Lower lobe of right lung (tissue), 2 donors: ENCODE data around the gene ID2. TPM values are rescaled to one million over a fixed set of nuclear protein-coding genes. Genes with fewer than 3 reads are reported as not detected.

Experiments
- ATAC-seq, 2 donors: fragments of 200-7000 bp; cut with Tn5 transposase; one replicate each; pipeline ENCODE4 v1.9.1; 2020 to 2022; ENCODE audit warnings: mild to moderate bottlenecking in 2 of 2, moderate library complexity in 2 of 2
- DNase-seq: peaks from one replicate; pipeline ENCODE4 v3.0.0-alpha.2; 2020
- H3K27ac ChIP-seq: fragments of 200-600 bp; one replicate; pipeline ENCODE4 v1.8.0; 2022
- H3K27me3 ChIP-seq: fragments of 200-600 bp; one replicate; pipeline ENCODE4 v1.8.0; 2022; ENCODE audit warnings: low read depth
- H3K36me3 ChIP-seq: fragments of 200-600 bp; one replicate; pipeline ENCODE4 v1.8.0; 2022; ENCODE audit warnings: mild to moderate bottlenecking
- H3K4me1 ChIP-seq: fragments of 200-600 bp; one replicate; pipeline ENCODE4 v1.8.0; 2022
- H3K4me3 ChIP-seq: fragments of 200-600 bp; one replicate; pipeline ENCODE4 v1.8.0; 2022; ENCODE audit warnings: mild to moderate bottlenecking
- H3K9me3 ChIP-seq: fragments of 200-600 bp; one replicate; pipeline ENCODE4 v1.8.0; 2022
- CTCF ChIP-seq: fragments of 200-600 bp; IDR thresholded peaks from one replicate; pipeline ENCODE4 v1.8.0; 2022; ENCODE audit warnings: antibody characterized with exemption, mild to moderate bottlenecking
- intact Hi-C: fragments of 100-400 bp; cut with DNase I; formaldehyde crosslinking; loops from one replicate; pipeline ENCODE4 v1.11.0; 2022
- total RNA-seq: library from RNA; stranded (reverse); fragmentation: NEBNext Ultra II Directional; extraction: Animal tissue kit (Norgen Biotek cat#: 25700); gene quantifications from one replicate; pipeline ENCODE4 v1.2.1, GENCODE V29; 2021
- donor health status: DM: no; HTN: yes; CAD: no; lungs with severe emphysema.

The ID2 gene
- total RNA-seq, 1 donor from 2014 or later = 102 TPM

DNA sequence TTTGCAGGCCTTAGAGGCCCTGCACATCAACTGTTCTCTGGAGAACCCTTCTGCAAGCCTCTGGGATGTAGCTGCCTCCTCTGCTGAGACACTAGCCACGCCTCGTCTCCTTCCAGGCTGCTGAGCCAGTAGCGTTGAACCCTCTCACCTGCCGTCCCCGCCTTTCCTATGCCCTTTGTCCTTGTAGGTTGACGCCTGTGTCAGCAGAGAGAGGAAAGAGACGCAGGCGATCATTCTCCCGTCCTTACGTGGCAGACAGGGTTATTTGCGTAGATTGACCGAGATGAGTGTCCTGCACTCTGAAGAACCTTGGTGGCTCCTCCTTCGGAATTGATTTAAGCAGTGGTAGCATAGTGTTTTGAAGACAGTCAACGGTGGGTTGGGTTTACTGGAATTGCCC, 27.8 kb downstream of the ID2 start:
- Histone ChIP-seq H3K4me3 (no peak overlapping the region), H3K27ac (no peak overlapping the region), H3K36me3 (no peaks in the 10 kb centered on the region), H3K9me3 (no peaks in the 10 kb centered on the region), H3K4me1 (no peaks in the 10 kb centered on the region), H3K27me3 (no peaks in the 10 kb centered on the region)
- intact Hi-C loops = no loop called here
- TF ChIP-seq CTCF = no peak
- DNase-seq (no peak), ATAC-seq (no peak)

DNA sequence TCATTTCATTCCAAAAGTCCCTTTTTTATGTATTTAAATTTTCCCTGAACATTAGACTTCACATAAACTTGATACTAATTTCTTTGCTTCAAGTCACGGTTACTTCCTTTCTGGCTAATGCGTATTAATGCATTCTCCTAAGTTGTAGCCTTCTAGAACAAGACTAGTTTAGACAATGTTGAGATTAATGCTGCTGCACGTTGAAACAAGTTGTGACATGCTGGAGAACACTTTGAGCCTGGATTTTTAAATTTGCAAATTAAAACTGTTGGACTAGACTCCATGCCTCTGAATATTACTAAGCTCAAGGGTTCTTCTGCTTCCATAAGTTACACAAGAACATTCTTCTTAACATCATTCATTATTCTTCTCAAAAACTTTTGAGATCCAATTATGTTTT, 29.1 kb downstream of the ID2 start:
- DNase-seq (no peak), ATAC-seq (no peak)
- H3K4me1 ChIP-seq = no peaks in the 10 kb centered on the region
- no peak overlapping the region for H3K27ac ChIP-seq
- H3K36me3 ChIP-seq = no peaks in the 10 kb centered on the region
- no peak overlapping the region for H3K4me3 ChIP-seq
- no peaks in the 10 kb centered on the region for H3K9me3 ChIP-seq
- no peak for TF ChIP-seq CTCF
- intact Hi-C loops = no loop called here
- H3K27me3 ChIP-seq = no peaks in the 10 kb centered on the region

GRCh38 chr2:8714283-8714682, 32.4 kb downstream of the ID2 start:
- intact Hi-C loops = no loop called here

DNA sequence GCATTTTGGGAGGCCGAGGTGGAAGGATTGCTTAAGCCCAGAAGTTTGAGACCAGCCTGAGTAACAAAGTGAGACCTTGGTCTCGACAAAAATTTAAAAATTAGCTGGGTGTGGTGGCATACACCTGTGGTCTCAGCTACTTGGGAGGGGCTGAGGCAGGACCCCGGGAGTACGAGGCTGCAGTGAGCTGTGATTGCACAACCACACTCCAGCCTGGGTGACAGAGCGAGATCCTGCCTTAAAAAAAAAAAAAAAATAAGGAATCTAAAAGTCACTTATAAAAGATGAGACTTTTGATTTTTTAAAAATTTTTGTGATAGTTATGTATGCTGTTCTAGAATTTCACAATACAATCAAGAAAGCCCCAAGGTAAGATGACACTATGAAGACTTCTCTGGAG, 33.1 kb downstream of the ID2 start:
- Histone ChIP-seq H3K36me3 (no peaks in the 10 kb centered on the region), H3K27me3 (no peaks in the 10 kb centered on the region), H3K4me3 (no peak overlapping the region), H3K27ac (no peak overlapping the region), H3K9me3 (no peaks in the 10 kb centered on the region), H3K4me1 (no peaks in the 10 kb centered on the region)
- intact Hi-C loops = no loop called here
- DNase-seq = no peak
- no peak for ATAC-seq
- TF ChIP-seq CTCF = no peak

More at GRCh38 chr2:8714283-8714682, 32.4 kb downstream of the ID2 start:
- Histone ChIP-seq H3K9me3 (no peaks in the 10 kb centered on the region), H3K4me3 (no peak overlapping the region), H3K4me1 (no peaks in the 10 kb centered on the region), H3K36me3 (no peaks in the 10 kb centered on the region), H3K27me3 (no peaks in the 10 kb centered on the region), H3K27ac (no peak overlapping the region)
- DNase-seq (no peak), ATAC-seq (no peak)
- TF ChIP-seq CTCF = no peak

GRCh38 chr2:8719528-8719927, 37.7 kb downstream of the ID2 start:
- no peak for TF ChIP-seq CTCF
- intact Hi-C loops = no loop called here
- H3K4me1 ChIP-seq = no peaks in the 10 kb centered on the region
- no peak overlapping the region for H3K4me3 ChIP-seq
- DNase-seq (no peak), ATAC-seq (no peak)
- no peak overlapping the region for H3K27ac ChIP-seq
- H3K36me3 ChIP-seq = no peaks in the 10 kb centered on the region
- no peaks in the 10 kb centered on the region for H3K27me3 ChIP-seq
- H3K9me3 ChIP-seq = no peaks in the 10 kb centered on the region

DNA sequence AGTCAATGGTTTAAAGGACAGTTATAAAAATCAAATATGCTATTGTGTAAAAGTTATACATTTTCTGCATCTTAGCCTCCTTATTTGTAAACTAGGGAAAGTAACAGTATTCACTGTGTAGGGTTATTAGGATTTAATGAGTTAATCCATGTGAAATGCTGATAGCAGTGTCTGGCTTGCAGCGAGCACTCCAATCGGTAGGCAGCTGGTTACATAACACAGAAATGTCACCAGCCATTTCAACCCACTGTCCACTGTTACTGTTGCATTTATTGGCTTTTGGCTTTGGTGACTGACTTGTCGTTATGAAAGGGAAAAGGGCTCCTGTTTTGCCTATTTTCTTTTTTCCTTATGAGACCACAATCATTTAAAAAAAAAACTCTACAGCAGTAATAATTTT, 38.9 kb downstream of the ID2 start:
- ATAC-seq (no peak), DNase-seq (no peak)
- H3K27me3 ChIP-seq = no peaks in the 10 kb centered on the region
- H3K4me3 ChIP-seq = no peak overlapping the region
- TF ChIP-seq CTCF = no peak
- H3K9me3 ChIP-seq = no peaks in the 10 kb centered on the region
- no peaks in the 10 kb centered on the region for H3K36me3 ChIP-seq
- intact Hi-C loops = no loop called here
- no peak overlapping the region for H3K27ac ChIP-seq
- H3K4me1 ChIP-seq = no peaks in the 10 kb centered on the region
